Measurements from ENCODE around the gene PTGES3.

- TF ChIP-seq EP300 (IDR thresholded peaks at IDR 0.05; ENCODE audit: borderline replicate concordance in 1 of 2, low read depth in 2 of 2, low read length in 2 of 2) = no peak
- no peak; a peak in 1 of 3 replicates for TF ChIP-seq POLR2A (IDR thresholded peaks at IDR 0.05; ENCODE audit: control extremely low read depth in 1 of 2, low read depth in 2 of 2, low read length in 2 of 2)
- TF ChIP-seq, protein P1, sequence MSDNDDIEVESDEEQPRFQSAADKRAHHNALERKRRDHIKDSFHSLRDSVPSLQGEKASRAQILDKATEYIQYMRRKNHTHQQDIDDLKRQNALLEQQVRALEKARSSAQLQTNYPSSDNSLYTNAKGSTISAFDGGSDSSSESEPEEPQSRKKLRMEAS (IDR thresholded peaks at IDR 0.05) = no peak
- no peak for TF ChIP-seq CEBPB (IDR thresholded peaks at IDR 0.05; ENCODE audit: low read depth, low read length)
- TF ChIP-seq POLR2AphosphoS5 (IDR thresholded peaks at IDR 0.05; ENCODE audit: low read depth, low read length) = no peak
Observed at GRCh38 chr12:56715798-56716197, 27.7 kb upstream of the PTGES3 start.
